ENCODE measurements around the gene FAM53B. TPM values are rescaled to one million over a fixed set of nuclear protein-coding genes. Genes with fewer than 3 reads are reported as not detected.

FAM53B gene
- total RNA-seq, 1 donor: 12.7 TPM

DNA sequence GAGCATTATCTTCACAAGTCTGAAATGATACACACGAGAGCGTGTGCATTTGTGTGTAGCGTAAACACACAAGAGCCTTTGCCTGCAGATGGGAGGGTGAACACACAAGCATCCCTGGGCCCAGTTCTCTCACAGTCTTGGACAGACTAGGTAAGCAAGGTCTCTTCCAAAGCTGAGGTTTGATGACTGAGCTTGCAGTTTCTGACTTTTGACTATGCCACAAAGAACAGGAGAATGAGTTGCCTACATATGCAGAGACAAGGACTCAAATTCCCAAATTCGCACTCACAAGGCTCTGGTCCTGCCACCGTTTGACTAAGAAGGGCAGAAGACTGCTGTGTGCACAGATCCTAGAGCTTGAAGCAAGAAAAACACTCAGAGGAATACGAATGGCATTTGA lies 55.8 kb downstream of the FAM53B start:
- Histone ChIP-seq H3K79me2 (ENCODE audit: insufficient read depth, low read length) (no peaks in the 10 kb centered on the region), H2AFZ (ENCODE audit: low read length) (no peak overlapping the region), H3K27ac (ENCODE audit: low read depth, low read length) (no peak overlapping the region), H4K20me1 (ENCODE audit: insufficient read depth, low read length) (no peaks in the 10 kb centered on the region), H3K36me3 (ENCODE audit: insufficient read depth, low read length) (peaks cover 10% of the 10 kb centered on the region), H3K4me2 (ENCODE audit: insufficient read depth, low read length) (no peak overlapping the region), H3K9me3 (ENCODE audit: low read depth, low read length) (no peaks in the 10 kb centered on the region), H3K4me3 (ENCODE audit: insufficient read depth, low read length) (no peak overlapping the region), H3K4me1 (ENCODE audit: insufficient read depth, low read length) (no peaks in the 10 kb centered on the region), H3K27me3 (ENCODE audit: insufficient read depth, low read length) (no peaks in the 10 kb centered on the region)
- DNase-seq (ENCODE audit: insufficient read length, low spot score, missing footprints): no peak
- TF ChIP-seq, protein P1, sequence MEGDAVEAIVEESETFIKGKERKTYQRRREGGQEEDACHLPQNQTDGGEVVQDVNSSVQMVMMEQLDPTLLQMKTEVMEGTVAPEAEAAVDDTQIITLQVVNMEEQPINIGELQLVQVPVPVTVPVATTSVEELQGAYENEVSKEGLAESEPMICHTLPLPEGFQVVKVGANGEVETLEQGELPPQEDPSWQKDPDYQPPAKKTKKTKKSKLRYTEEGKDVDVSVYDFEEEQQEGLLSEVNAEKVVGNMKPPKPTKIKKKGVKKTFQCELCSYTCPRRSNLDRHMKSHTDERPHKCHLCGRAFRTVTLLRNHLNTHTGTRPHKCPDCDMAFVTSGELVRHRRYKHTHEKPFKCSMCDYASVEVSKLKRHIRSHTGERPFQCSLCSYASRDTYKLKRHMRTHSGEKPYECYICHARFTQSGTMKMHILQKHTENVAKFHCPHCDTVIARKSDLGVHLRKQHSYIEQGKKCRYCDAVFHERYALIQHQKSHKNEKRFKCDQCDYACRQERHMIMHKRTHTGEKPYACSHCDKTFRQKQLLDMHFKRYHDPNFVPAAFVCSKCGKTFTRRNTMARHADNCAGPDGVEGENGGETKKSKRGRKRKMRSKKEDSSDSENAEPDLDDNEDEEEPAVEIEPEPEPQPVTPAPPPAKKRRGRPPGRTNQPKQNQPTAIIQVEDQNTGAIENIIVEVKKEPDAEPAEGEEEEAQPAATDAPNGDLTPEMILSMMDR (IDR thresholded peaks at IDR 0.05; ENCODE audit: extremely low read depth, low read depth, low read length): no peak

DNA sequence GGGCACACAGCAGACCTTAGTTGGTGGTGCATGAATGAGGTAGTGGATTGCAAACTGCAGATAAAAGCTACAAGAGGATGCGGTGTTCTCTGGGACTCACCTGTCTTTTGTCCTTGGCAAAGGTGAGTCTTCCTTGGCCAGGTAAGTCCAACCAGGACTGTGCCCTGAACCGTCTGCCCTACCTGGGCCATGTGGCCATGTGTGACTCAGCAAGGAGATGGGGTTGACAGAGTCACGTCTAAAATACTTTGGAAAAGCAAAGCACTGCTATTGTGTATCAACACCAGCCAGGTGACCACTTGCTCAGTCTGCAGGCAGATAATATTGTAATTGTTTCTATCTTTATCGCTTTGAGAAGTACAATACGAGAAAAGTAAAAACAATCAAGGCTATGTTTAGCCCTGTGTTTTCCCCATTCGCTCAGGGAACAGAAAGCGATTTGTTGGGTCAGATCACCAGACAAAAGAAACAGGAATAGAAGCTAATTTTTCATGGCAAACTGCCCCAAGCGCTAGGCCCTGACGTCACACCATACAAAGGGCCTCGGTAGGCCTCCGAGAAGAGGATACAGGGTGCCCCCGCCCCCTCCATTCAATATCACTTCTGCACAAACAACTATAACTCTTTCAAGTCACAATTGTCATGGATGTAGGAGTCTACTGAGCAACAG lies 57.3 kb downstream of the FAM53B start:
- Histone ChIP-seq H2AFZ (ENCODE audit: low read length) (no peak overlapping the region), H3K4me2 (ENCODE audit: insufficient read depth, low read length) (no peak overlapping the region), H3K4me1 (ENCODE audit: insufficient read depth, low read length) (no peaks in the 10 kb centered on the region), H3K36me3 (ENCODE audit: insufficient read depth, low read length) (peaks cover 16% of the 10 kb centered on the region), H3K27me3 (ENCODE audit: insufficient read depth, low read length) (no peaks in the 10 kb centered on the region), H3K4me3 (ENCODE audit: insufficient read depth, low read length) (no peak overlapping the region), H3K79me2 (ENCODE audit: insufficient read depth, low read length) (no peaks in the 10 kb centered on the region), H4K20me1 (ENCODE audit: insufficient read depth, low read length) (no peaks in the 10 kb centered on the region), H3K27ac (ENCODE audit: low read depth, low read length) (no peak overlapping the region), H3K9me3 (ENCODE audit: low read depth, low read length) (no peaks in the 10 kb centered on the region)
- no peak for DNase-seq (ENCODE audit: insufficient read length, low spot score, missing footprints)
- TF ChIP-seq, protein P1 (IDR thresholded peaks at IDR 0.05; ENCODE audit: extremely low read depth, low read depth, low read length): no peak

DNA sequence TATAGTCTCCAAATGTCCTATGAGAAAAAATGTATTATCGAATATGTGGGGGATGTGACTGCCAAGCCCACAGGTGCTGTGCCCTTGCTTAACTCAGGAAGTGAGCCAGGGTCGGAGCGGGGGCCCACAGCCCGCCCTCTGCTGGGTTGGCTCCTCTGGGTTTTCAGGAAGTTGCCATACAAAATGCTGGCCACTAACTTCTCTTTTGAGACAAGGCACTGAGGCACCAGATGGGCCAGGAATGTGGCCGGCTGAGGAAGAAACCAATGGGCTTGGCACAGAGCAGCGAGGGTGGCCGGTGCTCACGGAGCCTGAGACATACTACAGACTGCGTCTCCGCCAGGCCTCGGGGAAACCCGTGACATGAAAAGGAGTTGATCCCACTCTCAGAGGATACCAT lies 58.9 kb downstream of the FAM53B start:
- H3K4me2 ChIP-seq (ENCODE audit: insufficient read depth, low read length): no peak overlapping the region
- peaks cover under 1% of the 10 kb centered on the region for H3K79me2 ChIP-seq (ENCODE audit: insufficient read depth, low read length)
- no peaks in the 10 kb centered on the region for H3K9me3 ChIP-seq (ENCODE audit: low read depth, low read length)
- TF ChIP-seq, protein P1 (IDR thresholded peaks at IDR 0.05; ENCODE audit: extremely low read depth, low read depth, low read length): no peak
- no peaks in the 10 kb centered on the region for H3K27me3 ChIP-seq (ENCODE audit: insufficient read depth, low read length)
- H2AFZ ChIP-seq (ENCODE audit: low read length): no peak overlapping the region
- peaks cover under 1% of the 10 kb centered on the region for H4K20me1 ChIP-seq (ENCODE audit: insufficient read depth, low read length)
- H3K36me3 ChIP-seq (ENCODE audit: insufficient read depth, low read length): peaks cover 23% of the 10 kb centered on the region
- no peak overlapping the region for H3K27ac ChIP-seq (ENCODE audit: low read depth, low read length)
- no peaks in the 10 kb centered on the region for H3K4me1 ChIP-seq (ENCODE audit: insufficient read depth, low read length)
- H3K4me3 ChIP-seq (ENCODE audit: insufficient read depth, low read length): no peak overlapping the region
- no peak for DNase-seq (ENCODE audit: insufficient read length, low spot score, missing footprints)

DNA sequence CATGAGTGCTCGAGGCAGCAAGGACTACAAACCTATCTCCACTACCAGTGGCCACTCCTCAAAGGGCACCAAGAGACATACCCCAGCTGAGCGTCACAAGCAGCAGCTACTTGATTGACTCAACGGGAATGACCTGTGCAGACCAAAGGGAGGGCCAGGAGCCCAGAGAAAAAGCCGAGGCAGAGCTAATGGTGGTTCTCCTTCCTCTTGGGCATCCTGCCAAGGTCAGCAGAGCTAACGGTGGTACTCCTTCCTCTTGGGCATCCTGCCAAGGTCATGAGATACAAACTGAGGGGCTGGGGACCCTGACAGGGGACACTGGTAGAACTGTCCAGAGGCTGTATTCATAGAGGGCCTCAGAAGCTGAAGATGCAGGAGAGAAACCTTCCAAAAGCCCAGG lies 60.4 kb downstream of the FAM53B start:
- Histone ChIP-seq H3K27me3 (ENCODE audit: insufficient read depth, low read length) (no peaks in the 10 kb centered on the region), H4K20me1 (ENCODE audit: insufficient read depth, low read length) (peaks cover 7% of the 10 kb centered on the region), H3K9me3 (ENCODE audit: low read depth, low read length) (no peaks in the 10 kb centered on the region), H3K4me1 (ENCODE audit: insufficient read depth, low read length) (no peaks in the 10 kb centered on the region), H2AFZ (ENCODE audit: low read length) (no peak overlapping the region), H3K4me2 (ENCODE audit: insufficient read depth, low read length) (no peak overlapping the region), H3K36me3 (ENCODE audit: insufficient read depth, low read length) (peaks cover 15% of the 10 kb centered on the region), H3K4me3 (ENCODE audit: insufficient read depth, low read length) (no peak overlapping the region), H3K27ac (ENCODE audit: low read depth, low read length) (no peak overlapping the region), H3K79me2 (ENCODE audit: insufficient read depth, low read length) (peaks cover 10% of the 10 kb centered on the region)
- TF ChIP-seq, protein P1 (IDR thresholded peaks at IDR 0.05; ENCODE audit: extremely low read depth, low read depth, low read length): no peak
- no peak for DNase-seq (ENCODE audit: insufficient read length, low spot score, missing footprints)
